Prostate gland (tissue), 2 donors: ENCODE measurements around the gene CFAP97D2.

Experiments used
- CTCF ChIP-seq, 4 experiments: fragments of 200-600 bp in 2 of 4; fragments of 450-650 bp in 2 of 4; sonication (generic) in 2 of 4; IDR thresholded peaks; 1 replicate in 3 of 4; 2 replicates in 1 of 4; pipeline ENCODE4 v1.5.1; 2016 to 2019; ENCODE audit warnings: antibody characterized with exemption in 4 of 4, mild to moderate bottlenecking in 2 of 4, moderate library complexity in 2 of 4
- POLR2AphosphoS5 ChIP-seq: sonication (generic); formaldehyde crosslinking; IDR thresholded peaks from one replicate; pipeline ENCODE4 v1.6.1; 2017; ENCODE audit warnings: antibody characterized with exemption

GRCh38 chr13:114259374-114259773 is 80.3 kb downstream of the CFAP97D2 start:
- TF ChIP-seq CTCF (IDR thresholded peaks at IDR 0.05) (no peak), POLR2AphosphoS5 (no peak)
